Measurements from ENCODE around the gene CRY2. TPM values are rescaled to one million over a fixed set of nuclear protein-coding genes. Genes with fewer than 3 reads are reported as not detected.

The CRY2 gene
- total RNA-seq, 1 donor from 2014 or later, result 44.0 TPM

GRCh38 chr11:45926536-45927331 lies 79.5 kb downstream of the CRY2 start:
- Mint-ChIP-seq H3K4me1 (ENCODE audit: low read depth, unreplicated experiment) (peaks cover 14% of the 10 kb centered on the region), H3K27ac (ENCODE audit: unreplicated experiment) (no peak overlapping the region), H3K27me3 (ENCODE audit: unreplicated experiment) (peaks cover 20% of the 10 kb centered on the region), H3K36me3 (ENCODE audit: unreplicated experiment) (no peaks in the 10 kb centered on the region), H3K9me3 (ENCODE audit: unreplicated experiment) (peaks cover 10% of the 10 kb centered on the region), H3K4me3 (ENCODE audit: unreplicated experiment) (peak overlapping the region; percentile 15)
- DNase-seq, result no peak
- TF ChIP-seq, protein P1, sequence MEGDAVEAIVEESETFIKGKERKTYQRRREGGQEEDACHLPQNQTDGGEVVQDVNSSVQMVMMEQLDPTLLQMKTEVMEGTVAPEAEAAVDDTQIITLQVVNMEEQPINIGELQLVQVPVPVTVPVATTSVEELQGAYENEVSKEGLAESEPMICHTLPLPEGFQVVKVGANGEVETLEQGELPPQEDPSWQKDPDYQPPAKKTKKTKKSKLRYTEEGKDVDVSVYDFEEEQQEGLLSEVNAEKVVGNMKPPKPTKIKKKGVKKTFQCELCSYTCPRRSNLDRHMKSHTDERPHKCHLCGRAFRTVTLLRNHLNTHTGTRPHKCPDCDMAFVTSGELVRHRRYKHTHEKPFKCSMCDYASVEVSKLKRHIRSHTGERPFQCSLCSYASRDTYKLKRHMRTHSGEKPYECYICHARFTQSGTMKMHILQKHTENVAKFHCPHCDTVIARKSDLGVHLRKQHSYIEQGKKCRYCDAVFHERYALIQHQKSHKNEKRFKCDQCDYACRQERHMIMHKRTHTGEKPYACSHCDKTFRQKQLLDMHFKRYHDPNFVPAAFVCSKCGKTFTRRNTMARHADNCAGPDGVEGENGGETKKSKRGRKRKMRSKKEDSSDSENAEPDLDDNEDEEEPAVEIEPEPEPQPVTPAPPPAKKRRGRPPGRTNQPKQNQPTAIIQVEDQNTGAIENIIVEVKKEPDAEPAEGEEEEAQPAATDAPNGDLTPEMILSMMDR (IDR thresholded peaks at IDR 0.05; ENCODE audit: partially characterized antibody, unreplicated experiment), result no peak

- H3K36me3 Mint-ChIP-seq (ENCODE audit: unreplicated experiment), result peaks cover 1% of the 10 kb centered on the region
- peaks cover 10% of the 10 kb centered on the region for H3K9me3 Mint-ChIP-seq (ENCODE audit: unreplicated experiment)
- no peak for DNase-seq
- no peak overlapping the region for H3K4me3 Mint-ChIP-seq (ENCODE audit: unreplicated experiment)
- H3K27me3 Mint-ChIP-seq (ENCODE audit: unreplicated experiment), result peaks cover 20% of the 10 kb centered on the region
- no peak overlapping the region for H3K27ac Mint-ChIP-seq (ENCODE audit: unreplicated experiment)
- H3K4me1 Mint-ChIP-seq (ENCODE audit: low read depth, unreplicated experiment), result peaks cover 14% of the 10 kb centered on the region
- TF ChIP-seq, protein P1 (IDR thresholded peaks at IDR 0.05; ENCODE audit: partially characterized antibody, unreplicated experiment), result no peak
Measured at GRCh38 chr11:45927332-45927683, 80.0 kb downstream of the CRY2 start.

- H3K4me1 Mint-ChIP-seq (ENCODE audit: low read depth, unreplicated experiment), result peaks cover 14% of the 10 kb centered on the region
- no peak for DNase-seq
- peaks cover 10% of the 10 kb centered on the region for H3K9me3 Mint-ChIP-seq (ENCODE audit: unreplicated experiment)
- TF ChIP-seq, protein P1 (IDR thresholded peaks at IDR 0.05; ENCODE audit: partially characterized antibody, unreplicated experiment), result no peak
- H3K4me3 Mint-ChIP-seq (ENCODE audit: unreplicated experiment), result no peak overlapping the region
- H3K27ac Mint-ChIP-seq (ENCODE audit: unreplicated experiment), result no peak overlapping the region
- H3K27me3 Mint-ChIP-seq (ENCODE audit: unreplicated experiment), result peaks cover 20% of the 10 kb centered on the region
- peaks cover 5% of the 10 kb centered on the region for H3K36me3 Mint-ChIP-seq (ENCODE audit: unreplicated experiment)
Measured at GRCh38 chr11:45927684-45928413, 80.6 kb downstream of the CRY2 start.

DNA sequence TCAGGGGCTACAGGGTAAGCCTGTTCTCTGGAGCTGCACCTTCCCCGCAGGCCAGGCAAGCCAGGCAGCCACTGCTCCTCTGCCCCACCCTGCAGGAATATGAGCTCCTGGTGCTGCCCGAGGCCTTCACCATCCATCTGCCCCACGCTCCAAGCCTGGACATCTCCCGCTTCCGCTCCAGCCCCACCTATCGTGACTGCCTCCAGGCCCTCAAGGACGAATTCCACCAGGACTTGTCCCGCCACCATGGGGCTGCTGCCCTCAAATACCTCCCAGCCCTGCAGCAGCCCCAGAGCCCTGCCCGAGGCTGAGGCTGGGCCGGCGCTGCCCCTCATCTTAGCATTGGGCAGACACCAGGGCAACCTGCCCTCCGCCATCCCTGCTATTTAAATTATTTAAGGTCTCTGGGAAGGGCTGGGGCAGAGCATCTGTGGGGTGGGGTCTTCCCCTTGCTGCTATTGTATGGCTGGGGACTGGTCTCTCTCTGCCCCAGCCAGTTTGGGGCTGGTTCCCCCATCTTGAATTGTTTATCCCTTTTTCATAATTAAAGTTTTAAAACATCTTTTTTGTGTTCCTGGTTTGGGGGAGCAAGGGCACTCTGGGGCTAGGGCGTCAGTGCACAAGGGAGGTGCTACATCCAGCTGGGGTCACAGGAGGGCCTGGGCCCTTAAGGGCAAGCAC lies 81.4 kb downstream of the CRY2 start:
- Mint-ChIP-seq H3K4me3 (ENCODE audit: unreplicated experiment) (no peak overlapping the region), H3K9me3 (ENCODE audit: unreplicated experiment) (peaks cover 9% of the 10 kb centered on the region), H3K36me3 (ENCODE audit: unreplicated experiment) (peaks cover 5% of the 10 kb centered on the region), H3K4me1 (ENCODE audit: low read depth, unreplicated experiment) (peaks cover 14% of the 10 kb centered on the region), H3K27ac (ENCODE audit: unreplicated experiment) (no peak overlapping the region), H3K27me3 (ENCODE audit: unreplicated experiment) (peaks cover 19% of the 10 kb centered on the region)
- TF ChIP-seq, protein P1 (IDR thresholded peaks at IDR 0.05; ENCODE audit: partially characterized antibody, unreplicated experiment), result no peak
- DNase-seq, result no peak
